Loucy (cell line): ENCODE results near the gene STUB1.

Experiments
- H2AFZ ChIP-seq: fragments of 200-600 bp; sonication (generic); 2 replicates; pipeline ENCODE4 v1.6.0; 2016; ENCODE audit warnings: antibody characterized with exemption, mild to moderate bottlenecking, low read length, moderate library complexity
- H3F3A ChIP-seq: fragments of 200-600 bp; 2 replicates; pipeline ENCODE4 v1.6.0; 2016; ENCODE audit warnings: antibody characterized with exemption, low read depth, mild to moderate bottlenecking
- H3K27me3 ChIP-seq: fragments of 200-600 bp; sonication (generic); 2 replicates; pipeline ENCODE4 v1.6.1; 2014; ENCODE audit warnings: low read length, mild to moderate bottlenecking; ENCODE audit not compliant: insufficient read depth, poor library complexity, severe bottlenecking
- H3K36me3 ChIP-seq: fragments of 200-600 bp; sonication (generic); 2 replicates; pipeline ENCODE4 v1.6.1; 2016; ENCODE audit warnings: low read length; ENCODE audit not compliant: insufficient read depth
- H3K4me1 ChIP-seq: fragments of 200-600 bp; sonication (generic); 2 replicates; pipeline ENCODE4 v1.5.1; 2014; ENCODE audit warnings: low read length, mild to moderate bottlenecking; ENCODE audit not compliant: insufficient read depth, poor library complexity, severe bottlenecking
- H3K4me2 ChIP-seq: fragments of 200-600 bp; sonication (generic); 2 replicates; pipeline ENCODE4 v1.6.0; 2014; ENCODE audit warnings: antibody characterized with exemption, low read length, low read depth, mild to moderate bottlenecking; ENCODE audit not compliant: poor library complexity, severe bottlenecking
- H3K4me3 ChIP-seq: fragments of 200-600 bp; sonication (generic); 2 replicates; pipeline ENCODE4 v1.5.1; 2014; ENCODE audit warnings: low read length, mild to moderate bottlenecking, mixed read lengths; ENCODE audit not compliant: poor library complexity, severe bottlenecking
- H3K79me2 ChIP-seq: fragments of 200-600 bp; sonication (generic); 2 replicates; pipeline ENCODE4 v1.6.1; 2014; ENCODE audit warnings: low read length; ENCODE audit not compliant: insufficient read depth
- H3K9ac ChIP-seq: fragments of 200-600 bp; sonication (generic); 2 replicates; pipeline ENCODE4 v1.6.0; 2014; ENCODE audit warnings: mild to moderate bottlenecking, low read depth, low read length, moderate library complexity; ENCODE audit not compliant: poor library complexity, severe bottlenecking
- H3K9me2 ChIP-seq: fragments of 200-600 bp; sonication (generic); replicated peaks from 2 replicates; pipeline ENCODE4 v1.6.1; 2016; ENCODE audit warnings: low read depth, low read length, mixed read lengths
- H3K9me3 ChIP-seq: fragments of 200-600 bp; sonication (generic); 2 replicates; pipeline ENCODE4 v1.6.1; 2014; ENCODE audit warnings: mild to moderate bottlenecking, antibody characterized with exemption, low read length, low read depth; ENCODE audit not compliant: insufficient read depth
- H4K20me1 ChIP-seq: fragments of 200-600 bp; sonication (generic); 2 replicates; pipeline ENCODE4 v1.6.0; 2014; ENCODE audit warnings: antibody characterized with exemption, low read length, mild to moderate bottlenecking; ENCODE audit not compliant: insufficient read depth, poor library complexity, severe bottlenecking
- CTCF ChIP-seq: fragments of 200-600 bp; sonication (generic); conservative IDR thresholded peaks from 2 replicates; pipeline ENCODE4 v1.5.1; 2014; ENCODE audit warnings: mild to moderate bottlenecking, antibody characterized with exemption, low read length
- EZH2phosphoT487 ChIP-seq: fragments of 200-600 bp; IDR thresholded peaks from 2 replicates; pipeline ENCODE4 v1.6.1; 2018; ENCODE audit warnings: antibody characterized with exemption, mild to moderate bottlenecking, moderate library complexity, borderline replicate concordance

The STUB1 gene

GRCh38 chr16:692356-693108, 12.3 kb downstream of the STUB1 start:
- Histone ChIP-seq H3K4me2 (no peak overlapping the region), H3K79me2 (peaks cover 8% of the 10 kb centered on the region), H3K9me3 (no peaks in the 10 kb centered on the region), H4K20me1 (no peaks in the 10 kb centered on the region), H3K4me1 (peaks cover 9% of the 10 kb centered on the region), H3K36me3 (no peaks in the 10 kb centered on the region), H2AFZ (no peak overlapping the region), H3F3A (no peaks in the 10 kb centered on the region), H3K9me2 (no peaks in the 10 kb centered on the region), H3K9ac (no peak overlapping the region), H3K4me3 (no peak overlapping the region), H3K27me3 (no peaks in the 10 kb centered on the region)
- no peak for TF ChIP-seq EZH2phosphoT487
- no peak for TF ChIP-seq CTCF

GRCh38 chr16:693364-693763, 13.2 kb downstream of the STUB1 start:
- no peaks in the 10 kb centered on the region for H3K27me3 ChIP-seq
- H4K20me1 ChIP-seq = no peaks in the 10 kb centered on the region
- peaks cover 8% of the 10 kb centered on the region for H3K79me2 ChIP-seq
- no peak overlapping the region for H3K4me2 ChIP-seq
- no peaks in the 10 kb centered on the region for H3K36me3 ChIP-seq
- H3K4me1 ChIP-seq = peaks cover 9% of the 10 kb centered on the region
- H3K9ac ChIP-seq = no peak overlapping the region
- H3F3A ChIP-seq = no peaks in the 10 kb centered on the region
- no peak overlapping the region for H3K4me3 ChIP-seq
- no peak for TF ChIP-seq EZH2phosphoT487
- no peak for TF ChIP-seq CTCF
- H3K9me3 ChIP-seq = no peaks in the 10 kb centered on the region
- no peaks in the 10 kb centered on the region for H3K9me2 ChIP-seq
- no peak overlapping the region for H2AFZ ChIP-seq

- no peaks in the 10 kb centered on the region for H3K9me2 ChIP-seq
- no peak for TF ChIP-seq EZH2phosphoT487
- no peak for TF ChIP-seq CTCF
- no peak overlapping the region for H3K9ac ChIP-seq
- no peak overlapping the region for H3K4me2 ChIP-seq
- peaks cover 8% of the 10 kb centered on the region for H3K79me2 ChIP-seq
- no peak overlapping the region for H2AFZ ChIP-seq
- H3K9me3 ChIP-seq = no peaks in the 10 kb centered on the region
- H4K20me1 ChIP-seq = no peaks in the 10 kb centered on the region
- H3K4me1 ChIP-seq = peaks cover 9% of the 10 kb centered on the region
- no peaks in the 10 kb centered on the region for H3K36me3 ChIP-seq
- no peaks in the 10 kb centered on the region for H3K27me3 ChIP-seq
- H3F3A ChIP-seq = no peaks in the 10 kb centered on the region
- no peak overlapping the region for H3K4me3 ChIP-seq
These were observed 13.6 kb downstream of the STUB1 start for GRCh38 chr16:693766-694165.
